ENCODE measurements around the gene PSMB5. TPM values are rescaled to one million over a fixed set of nuclear protein-coding genes. Genes with fewer than 3 reads are reported as not detected.

Gene PSMB5
- total and polyA plus RNA-seq, 3 donors from 2014 or later = 97.2 to 145 (median 123) TPM

DNA sequence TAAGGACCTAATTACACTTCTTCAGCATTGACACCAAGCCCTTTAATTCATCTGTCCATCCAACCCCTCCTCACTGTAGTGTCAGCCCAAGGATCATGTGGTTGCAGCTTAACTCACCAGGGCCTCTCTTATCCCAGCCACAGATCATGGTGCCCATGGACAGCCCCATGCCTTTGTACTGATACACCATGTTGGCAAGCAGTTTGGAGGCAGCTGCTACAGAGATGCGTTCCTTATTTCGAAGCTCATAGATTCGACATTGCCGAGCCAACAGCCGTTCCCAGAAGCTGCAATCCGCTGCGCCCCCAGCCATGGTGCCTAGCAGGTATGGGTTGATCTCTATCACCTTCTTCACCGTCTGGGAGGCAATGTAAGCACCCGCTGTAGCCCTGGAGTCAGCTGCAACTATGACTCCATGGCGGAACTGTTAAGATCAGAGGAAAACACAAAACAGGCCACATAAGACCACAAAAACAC, 1.4 kb downstream of the PSMB5 start:
- 61 to 74% methylated on average over 10 of the region's 10 CpGs for WGBS, 2 donors
- no peak for DNase-seq
- Histone ChIP-seq H3K27me3 (no peaks in the 10 kb centered on the region), H3K4me3 (no peak overlapping the region), H3K27ac (no peak overlapping the region), H3K4me1 (peaks cover 7% of the 10 kb centered on the region), H3K36me3 (ENCODE audit: low read depth, missing control alignments) (no peaks in the 10 kb centered on the region), H3K9me3 (no peaks in the 10 kb centered on the region)
- intact Hi-C loops (cut with DNase I; ENCODE audit: low total_unique reads) = no loop called here
- TF ChIP-seq, protein P1, sequence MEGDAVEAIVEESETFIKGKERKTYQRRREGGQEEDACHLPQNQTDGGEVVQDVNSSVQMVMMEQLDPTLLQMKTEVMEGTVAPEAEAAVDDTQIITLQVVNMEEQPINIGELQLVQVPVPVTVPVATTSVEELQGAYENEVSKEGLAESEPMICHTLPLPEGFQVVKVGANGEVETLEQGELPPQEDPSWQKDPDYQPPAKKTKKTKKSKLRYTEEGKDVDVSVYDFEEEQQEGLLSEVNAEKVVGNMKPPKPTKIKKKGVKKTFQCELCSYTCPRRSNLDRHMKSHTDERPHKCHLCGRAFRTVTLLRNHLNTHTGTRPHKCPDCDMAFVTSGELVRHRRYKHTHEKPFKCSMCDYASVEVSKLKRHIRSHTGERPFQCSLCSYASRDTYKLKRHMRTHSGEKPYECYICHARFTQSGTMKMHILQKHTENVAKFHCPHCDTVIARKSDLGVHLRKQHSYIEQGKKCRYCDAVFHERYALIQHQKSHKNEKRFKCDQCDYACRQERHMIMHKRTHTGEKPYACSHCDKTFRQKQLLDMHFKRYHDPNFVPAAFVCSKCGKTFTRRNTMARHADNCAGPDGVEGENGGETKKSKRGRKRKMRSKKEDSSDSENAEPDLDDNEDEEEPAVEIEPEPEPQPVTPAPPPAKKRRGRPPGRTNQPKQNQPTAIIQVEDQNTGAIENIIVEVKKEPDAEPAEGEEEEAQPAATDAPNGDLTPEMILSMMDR (IDR thresholded peaks at IDR 0.05) = no peak
- TF ChIP-seq POLR2A (IDR thresholded peaks at IDR 0.05) = no peak

DNA sequence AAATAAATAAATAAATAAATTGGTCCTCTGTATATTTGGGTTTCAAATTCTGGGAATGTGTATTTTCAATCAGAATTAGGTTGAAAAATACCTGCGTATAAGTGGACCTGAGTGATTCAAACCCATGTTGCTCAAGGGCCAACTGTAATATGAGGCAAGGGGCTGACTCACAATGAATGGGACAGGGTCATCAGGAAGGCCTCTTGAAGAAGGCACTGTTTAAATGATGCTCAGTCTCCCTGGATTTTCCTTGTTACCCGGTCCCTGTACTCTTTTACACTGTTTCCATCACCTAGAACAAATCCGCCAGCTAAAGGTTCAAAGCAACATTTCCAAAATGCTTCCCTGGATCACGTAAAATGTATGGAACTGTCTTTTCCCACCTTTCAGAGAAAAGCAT, 3.8 kb downstream of the PSMB5 start:
- WGBS, 2 donors = 89 to 95% methylated on average over 4 of the region's 4 CpGs
- intact Hi-C loops (cut with DNase I; ENCODE audit: low total_unique reads) = no loop called here
- H3K36me3 ChIP-seq (ENCODE audit: low read depth, missing control alignments) = no peaks in the 10 kb centered on the region

DNA sequence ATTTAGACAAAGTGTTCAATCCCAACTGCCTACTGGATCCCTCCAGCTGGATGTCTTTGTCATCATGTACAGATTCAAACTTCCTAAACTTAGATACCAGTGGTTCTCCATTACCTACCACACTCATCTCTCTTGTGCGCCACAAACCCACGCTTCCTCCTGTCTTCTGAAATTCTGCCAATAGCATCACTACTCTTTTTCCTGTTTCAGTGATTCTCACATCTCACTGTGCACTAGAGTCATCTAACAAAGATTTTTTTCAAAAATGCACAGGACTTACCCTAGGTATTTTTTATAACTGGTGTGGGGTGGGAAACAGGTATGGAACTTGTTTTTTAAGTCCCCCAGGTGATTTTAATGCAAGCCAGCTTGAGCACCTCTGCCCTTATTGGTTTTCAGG, 5.9 kb downstream of the PSMB5 start:
- no peaks in the 10 kb centered on the region for H3K36me3 ChIP-seq (ENCODE audit: low read depth, missing control alignments)
- DNase-seq = no peak
- WGBS, 2 donors = 79 to 89% methylated on average over 2 of the region's 2 CpGs
- TF ChIP-seq, protein P1 (IDR thresholded peaks at IDR 0.05) = no peak
- TF ChIP-seq POLR2A (IDR thresholded peaks at IDR 0.05) = no peak
- H3K27ac ChIP-seq = no peak overlapping the region
- peaks cover 5% of the 10 kb centered on the region for H3K4me1 ChIP-seq
- no peaks in the 10 kb centered on the region for H3K27me3 ChIP-seq
- no peak overlapping the region for H3K4me3 ChIP-seq
- H3K9me3 ChIP-seq = no peaks in the 10 kb centered on the region
- intact Hi-C loops (cut with DNase I; ENCODE audit: low total_unique reads) = no loop called here

More for the DNA sequence above, 3.8 kb downstream of the PSMB5 start:
- no peak for DNase-seq
- H3K4me1 ChIP-seq = peaks cover 7% of the 10 kb centered on the region
- H3K27ac ChIP-seq = no peak overlapping the region
- TF ChIP-seq, protein P1 (IDR thresholded peaks at IDR 0.05) = no peak
- no peak for TF ChIP-seq POLR2A (IDR thresholded peaks at IDR 0.05)
- no peaks in the 10 kb centered on the region for H3K27me3 ChIP-seq
- no peak overlapping the region for H3K4me3 ChIP-seq
- H3K9me3 ChIP-seq = no peaks in the 10 kb centered on the region

DNA sequence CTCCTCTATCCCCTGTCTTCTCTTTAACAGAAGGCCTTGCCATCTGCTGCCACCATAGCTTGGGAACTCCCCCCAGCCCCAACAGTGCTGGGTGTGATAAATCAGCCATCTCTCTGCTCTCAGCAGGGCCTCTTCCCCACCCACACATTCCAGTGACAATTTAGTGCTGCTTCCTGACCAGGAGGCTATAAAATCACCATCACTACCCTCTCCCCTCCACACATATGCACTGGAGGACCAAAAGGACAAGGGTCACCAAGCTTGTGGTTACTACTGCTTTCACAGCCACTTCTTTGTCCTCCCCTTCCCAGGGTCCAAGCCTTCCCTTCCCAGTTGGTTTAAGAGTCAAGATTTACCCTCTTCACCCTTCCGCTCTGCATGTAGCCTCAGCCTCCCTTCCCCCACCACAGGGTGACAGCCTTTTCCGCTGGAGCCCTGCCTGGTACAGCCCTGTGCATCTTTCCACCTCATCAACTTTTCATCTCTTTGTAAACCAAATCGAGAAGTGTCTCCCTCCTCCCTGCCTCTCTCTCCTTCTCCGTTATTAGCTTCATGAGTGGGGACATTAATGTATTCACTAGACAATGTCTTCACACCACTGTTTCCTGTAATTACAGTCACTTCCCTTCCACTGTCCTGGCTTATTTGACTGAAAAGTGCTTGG, 9.4 kb downstream of the PSMB5 start:
- H3K4me1 ChIP-seq = no peaks in the 10 kb centered on the region
- no peak overlapping the region for H3K27ac ChIP-seq
- H3K9me3 ChIP-seq = no peaks in the 10 kb centered on the region
- WGBS, 2 donors = 76% methylated on average over 4 of the region's 4 CpGs
- no peaks in the 10 kb centered on the region for H3K27me3 ChIP-seq
- H3K36me3 ChIP-seq (ENCODE audit: low read depth, missing control alignments) = no peaks in the 10 kb centered on the region
- no peak for DNase-seq
- no peak for TF ChIP-seq POLR2A (IDR thresholded peaks at IDR 0.05)
- TF ChIP-seq, protein P1 (IDR thresholded peaks at IDR 0.05) = no peak
- H3K4me3 ChIP-seq = no peak overlapping the region
- intact Hi-C loops (cut with DNase I; ENCODE audit: low total_unique reads) = no loop called here

DNA sequence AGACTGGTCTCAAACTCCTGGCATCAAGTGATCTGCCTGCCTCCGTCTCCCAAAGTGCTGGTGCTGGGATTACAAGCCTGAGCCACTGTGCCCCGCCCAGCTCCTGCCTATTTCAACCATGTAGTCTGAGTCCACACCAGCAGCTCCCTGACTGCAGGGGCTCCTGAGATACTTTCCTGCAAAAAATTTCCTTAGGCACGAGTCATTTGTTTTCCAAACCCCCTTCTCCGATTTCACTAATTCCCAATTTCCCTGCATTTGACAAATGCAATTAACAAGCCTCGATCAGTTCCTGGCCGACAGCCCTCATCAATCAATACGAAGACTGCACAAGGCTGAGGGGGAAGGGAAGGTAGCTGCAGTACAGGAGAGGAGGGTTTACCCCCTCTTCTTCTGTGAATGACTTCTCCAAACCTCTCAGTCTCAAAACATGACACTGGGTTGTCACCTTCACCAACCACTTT, 10.1 kb downstream of the PSMB5 start:
- Histone ChIP-seq H3K4me1 (no peaks in the 10 kb centered on the region), H3K9me3 (no peaks in the 10 kb centered on the region), H3K27ac (no peak overlapping the region), H3K4me3 (no peak overlapping the region), H3K27me3 (no peaks in the 10 kb centered on the region), H3K36me3 (ENCODE audit: low read depth, missing control alignments) (no peaks in the 10 kb centered on the region)
- DNase-seq = no peak
- intact Hi-C loops (cut with DNase I; ENCODE audit: low total_unique reads) = no loop called here
- WGBS, 2 donors = 78 to 80% methylated on average over 7 of the region's 7 CpGs
- TF ChIP-seq, protein P1 (IDR thresholded peaks at IDR 0.05) = no peak
- TF ChIP-seq POLR2A (IDR thresholded peaks at IDR 0.05) = no peak
